Measurements from ENCODE around the gene OR51D1. TPM values are rescaled to one million over a fixed set of nuclear protein-coding genes. Genes with fewer than 3 reads are reported as not detected.

OR51D1 gene
- total and polyA plus RNA-seq, 2 of the 8 experiments (the other 6 are each of a cell fraction or from before 2014, with no cell fraction given), result not detected

DNA sequence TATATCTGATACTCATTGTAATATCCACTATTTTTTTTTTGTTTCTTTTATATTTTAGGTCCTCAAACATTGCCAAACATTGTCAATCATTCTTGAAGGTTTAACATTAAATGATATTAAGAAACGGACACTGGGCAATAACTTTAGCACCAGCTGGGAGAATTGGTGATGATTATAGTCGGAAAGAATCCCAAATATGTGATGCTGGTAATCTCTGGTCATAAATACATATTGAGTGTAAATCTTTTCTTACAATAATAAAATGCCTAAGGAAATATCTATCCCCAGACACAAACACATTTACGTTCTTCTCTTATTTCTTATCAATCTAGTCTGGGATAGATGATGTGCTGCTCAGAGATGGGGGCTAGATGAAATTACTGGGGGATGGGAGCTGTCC, 35.2 kb downstream of the OR51D1 start:
- Histone ChIP-seq H3K27me3 (replicated peaks in 1 of 4; ENCODE audit: control insufficient read depth in 3 of 4, extremely low read depth in 1 of 4, insufficient read depth in 3 of 4, low read length in 3 of 4) (no peaks in the 10 kb centered on the region), H3K27ac (ENCODE audit: low read depth, low read length) (no peak overlapping the region), H4K8ac (ENCODE audit: extremely low read depth, insufficient read depth, low read length) (no peak overlapping the region), H3K4me3 (ENCODE audit: extremely low read depth in 1 of 4, insufficient read depth in 2 of 4, low read depth in 3 of 4, low read length in 4 of 4) (no peak overlapping the region), H2BK15ac (ENCODE audit: low read length) (no peak overlapping the region), H3K9ac (replicated peaks in 1 of 4; ENCODE audit: extremely low read depth in 1 of 4, low read depth in 3 of 4, low read length in 3 of 4) (no peak overlapping the region), H3K4ac (replicated peaks; ENCODE audit: insufficient read length, low read depth, low read length) (no peak overlapping the region), H3K9me3 (ENCODE audit: insufficient read depth in 2 of 2, low read depth in 1 of 2, low read length in 1 of 2) (no peaks in the 10 kb centered on the region), H3K23me2 (ENCODE audit: low read depth, low read length) (peaks cover 2% of the 10 kb centered on the region; the same call in 1 of the 2 replicates), H3K56ac (replicated peaks; ENCODE audit: insufficient read length, low read depth, low read length) (no peak overlapping the region), H3K18ac (ENCODE audit: extremely low read depth, low read length) (no peak overlapping the region), H2BK120ac (replicated peaks; ENCODE audit: low read depth, low read length) (no peak overlapping the region), H2BK12ac (ENCODE audit: low read depth, low read length) (no peak overlapping the region), H4K20me1 (replicated peaks in 1 of 2; ENCODE audit: control insufficient read depth in 1 of 2, insufficient read depth in 2 of 2, low read length in 2 of 2) (no peaks in the 10 kb centered on the region), H2AFZ (ENCODE audit: low read length) (no peak overlapping the region), H2BK20ac (ENCODE audit: low read length) (no peak overlapping the region), H3K36me3 (ENCODE audit: control insufficient read depth in 2 of 4, insufficient read depth in 4 of 4, low read length in 3 of 4) (no peaks in the 10 kb centered on the region), H4K5ac (ENCODE audit: insufficient read length, low read depth, low read length) (no peak overlapping the region), H3K14ac (ENCODE audit: insufficient read length) (no peak overlapping the region), H2BK5ac (ENCODE audit: low read depth, low read length) (no peak overlapping the region), H3K79me1 (ENCODE audit: low read depth, low read length) (no peaks in the 10 kb centered on the region), H4K91ac (replicated peaks; ENCODE audit: insufficient read length, low read length) (no peak overlapping the region), H3K23ac (ENCODE audit: insufficient read length) (no peak overlapping the region), H3K4me1 (replicated peaks in 1 of 4; ENCODE audit: control insufficient read depth in 3 of 4, insufficient read depth in 4 of 4, low read length in 3 of 4) (no peaks in the 10 kb centered on the region), H3K79me2 (ENCODE audit: control insufficient read depth in 1 of 2, insufficient read depth in 2 of 2, low read length in 2 of 2) (no peaks in the 10 kb centered on the region), H2AK5ac (ENCODE audit: low read depth, low read length) (no peak overlapping the region), H3K4me2 (ENCODE audit: insufficient read depth in 1 of 2, low read depth in 2 of 2, low read length in 2 of 2) (no peak overlapping the region)
- 85% methylated on average over 3 of the region's 3 CpGs; no CpG with 5 or more reads in 1 of the 2 experiments for WGBS, 2 experiments (ENCODE audit: extremely low coverage in 1 of 2, insufficient coverage in 1 of 2, insufficient read length in 1 of 2, insufficient replicate concordance in 2 of 2, low coverage in 1 of 2, low lambda C conversion rate in 2 of 2, missing lambda C conversion rate in 1 of 2)
- CTCF ChIA-PET (ENCODE audit: partially characterized antibody), result interaction anchor here (1.2 to 1.4 kb wide), 2 partner anchors 15 to 36 kb away, joined by 3 to 4 read pairs; partner anchors contain the start of gene OR51D1
- TF ChIP-seq SAP30 (IDR thresholded peaks at IDR 0.05; ENCODE audit: insufficient read depth, insufficient replicate concordance, low read length), result no peak
- TF ChIP-seq, protein P1, sequence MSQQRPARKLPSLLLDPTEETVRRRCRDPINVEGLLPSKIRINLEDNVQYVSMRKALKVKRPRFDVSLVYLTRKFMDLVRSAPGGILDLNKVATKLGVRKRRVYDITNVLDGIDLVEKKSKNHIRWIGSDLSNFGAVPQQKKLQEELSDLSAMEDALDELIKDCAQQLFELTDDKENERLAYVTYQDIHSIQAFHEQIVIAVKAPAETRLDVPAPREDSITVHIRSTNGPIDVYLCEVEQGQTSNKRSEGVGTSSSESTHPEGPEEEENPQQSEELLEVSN (IDR thresholded peaks at IDR 0.05), result no peak
- no peak for TF ChIP-seq BCL11A (IDR thresholded peaks at IDR 0.05; ENCODE audit: low read depth in 2 of 2, low read length in 2 of 2)
- TF ChIP-seq JUN (IDR thresholded peaks at IDR 0.05; ENCODE audit: low read depth, low read length), result no peak
- no peak for TF ChIP-seq CBX5 (IDR thresholded peaks at IDR 0.05; ENCODE audit: low read depth, low read length)
- no peak for TF ChIP-seq YY1 (IDR thresholded peaks at IDR 0.05; ENCODE audit: low read depth, low read length)
- TF ChIP-seq NRF1 (IDR thresholded peaks at IDR 0.05; ENCODE audit: low read depth, low read length), result no peak
- TF ChIP-seq JUND (IDR thresholded peaks at IDR 0.05; ENCODE audit: low read length), result no peak
- TF ChIP-seq SUZ12 (IDR thresholded peaks at IDR 0.05; ENCODE audit: low read length), result no peak
- no peak for TF ChIP-seq GABPA (IDR thresholded peaks at IDR 0.05; ENCODE audit: borderline replicate concordance, insufficient read depth, low read length)
- no peak for TF ChIP-seq NANOG (IDR thresholded peaks at IDR 0.05; ENCODE audit: insufficient read depth, low read depth, low read length, poor library complexity, severe bottlenecking)
- DNase-seq (ENCODE audit: low read depth in 1 of 2, low spot score in 2 of 2) (no peak), FAIRE-seq (no peak)
- POLR2A ChIA-PET (ENCODE audit: partially characterized antibody), result no interaction called here
